ENCODE data around the gene FANCI.

The FANCI gene

DNA sequence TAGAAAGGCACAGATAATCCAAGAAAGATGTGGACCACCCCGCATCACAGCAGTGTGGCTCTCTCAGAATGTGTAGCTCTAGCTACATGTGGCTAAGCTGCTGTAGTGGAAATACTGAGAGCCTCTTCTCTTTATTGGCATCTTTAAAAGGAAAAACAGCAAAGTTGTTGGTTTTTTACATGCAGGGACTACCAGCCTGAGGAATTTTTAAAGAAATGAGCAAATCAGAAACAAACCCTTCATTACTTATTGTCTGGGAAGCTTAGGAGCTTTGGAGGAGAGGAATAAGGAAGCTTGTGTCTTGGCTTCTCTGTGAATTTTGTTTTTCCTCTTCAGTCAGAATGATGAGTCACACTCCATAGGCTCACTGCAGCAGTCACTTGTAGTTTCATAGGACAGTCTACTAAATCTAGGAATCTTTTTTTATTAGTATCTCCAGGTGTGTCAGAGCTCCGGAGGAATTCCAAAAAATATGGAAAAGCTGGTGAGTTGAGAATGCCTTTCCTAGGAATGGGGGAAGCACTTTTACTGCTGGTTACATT is 63.3 kb downstream of the FANCI start:
- no peak for DNase-seq (ENCODE audit: low read depth)

DNA sequence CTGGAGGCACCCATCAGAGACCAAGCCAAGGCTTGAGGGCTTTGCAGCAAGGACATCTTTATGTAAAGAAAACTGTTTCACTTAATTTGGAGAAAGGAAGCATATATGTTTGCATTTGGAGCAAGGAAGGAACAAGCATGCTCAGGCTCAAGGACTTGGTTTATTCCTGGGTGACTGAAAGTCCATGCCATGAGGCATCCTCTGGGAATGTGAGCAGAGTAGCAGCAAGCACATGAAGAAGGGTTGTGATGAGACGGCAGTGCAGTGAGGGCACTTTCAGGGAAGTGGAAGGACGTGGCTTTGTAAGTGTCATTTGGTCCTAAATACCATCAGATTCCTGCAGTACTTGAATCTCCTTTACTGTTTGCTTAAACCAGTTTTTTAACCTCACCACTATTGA is 64.0 kb downstream of the FANCI start:
- DNase-seq (ENCODE audit: low read depth), result no peak

DNA sequence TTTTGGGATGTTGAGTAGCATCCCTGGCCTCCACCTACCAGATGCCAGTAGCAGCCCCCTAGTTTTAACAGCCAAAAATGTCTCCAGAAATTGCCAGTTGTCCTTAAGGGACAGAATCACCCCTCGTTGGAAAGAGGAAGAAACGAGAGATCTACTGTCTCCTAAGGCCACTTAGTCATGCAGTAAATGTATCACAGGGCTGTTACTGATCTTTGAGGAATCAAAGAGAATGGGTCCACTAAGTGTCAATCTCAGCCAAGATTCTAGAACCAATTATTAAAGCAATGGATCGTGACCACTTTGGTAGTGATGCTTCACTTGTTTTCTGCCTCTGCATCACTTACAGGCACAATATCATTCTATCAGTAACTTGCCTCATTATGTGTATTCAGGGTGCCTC is 64.5 kb downstream of the FANCI start:
- DNase-seq (ENCODE audit: low read depth), result no peak

DNA sequence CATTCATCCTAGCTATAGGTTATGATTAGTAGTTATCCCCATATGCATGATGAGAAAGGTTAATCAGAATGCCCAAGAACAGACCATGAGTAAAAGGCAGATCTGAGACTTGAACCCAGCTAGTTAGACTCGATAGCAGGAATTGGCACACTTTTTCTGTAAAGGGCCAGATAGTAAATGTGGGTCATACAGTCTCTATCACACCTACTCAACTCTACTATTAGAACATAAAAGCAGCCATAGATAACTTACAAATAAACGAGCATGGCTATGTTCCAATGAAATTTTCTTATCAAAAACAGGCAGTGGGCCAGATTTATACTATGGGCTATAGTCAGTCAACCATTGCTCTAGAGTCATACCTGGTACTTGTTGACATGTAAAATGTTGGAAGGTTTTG is 66.2 kb downstream of the FANCI start:
- DNase-seq (ENCODE audit: low read depth), result no peak

DNA sequence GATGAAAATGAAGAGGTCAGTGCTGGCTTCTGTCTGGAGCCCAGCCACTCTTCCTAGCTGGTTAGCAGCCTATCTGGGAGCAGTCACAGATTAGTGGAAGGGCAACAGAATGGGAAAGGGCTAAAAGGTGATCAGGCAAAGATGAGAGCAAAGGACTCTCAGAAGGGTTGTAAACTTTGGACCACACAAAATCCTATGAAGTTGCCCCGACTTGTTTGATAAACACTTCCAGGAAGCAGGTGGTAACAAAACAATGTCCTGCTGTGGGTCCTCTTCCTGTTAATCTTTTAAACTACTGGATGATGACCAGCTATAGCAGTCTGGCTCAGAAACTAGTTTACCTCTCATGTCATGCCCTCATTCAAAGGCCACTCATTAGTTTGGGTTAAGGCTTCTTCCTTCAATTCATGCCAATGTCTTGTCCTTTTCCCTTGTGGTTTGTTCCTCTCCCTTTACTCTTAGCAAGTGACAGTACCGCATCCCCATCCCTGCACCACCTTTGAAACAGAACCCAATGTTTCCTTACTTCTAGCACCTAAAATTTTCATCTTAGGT is 71.7 kb downstream of the FANCI start:
- no peak for DNase-seq (ENCODE audit: low read depth)

DNA sequence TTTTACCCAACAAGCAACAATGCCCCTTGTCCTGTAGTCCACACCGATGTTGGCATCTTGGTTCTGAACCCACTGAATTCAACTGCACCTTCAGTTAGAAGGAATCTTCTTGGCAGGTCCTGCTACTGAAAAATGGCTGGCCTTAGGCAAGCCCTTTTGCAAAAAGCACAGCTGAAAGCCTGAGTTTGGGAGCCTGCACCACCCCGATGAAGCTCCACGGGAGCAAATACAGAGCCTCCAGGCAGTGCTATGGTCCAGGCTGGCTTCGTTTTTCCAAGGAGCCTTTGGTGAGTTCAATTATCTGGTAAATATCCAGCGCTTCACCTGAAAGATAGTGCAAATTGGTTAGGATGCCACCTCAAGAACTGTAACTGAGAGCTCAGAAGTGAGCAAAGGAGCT is 72.7 kb downstream of the FANCI start:
- DNase-seq (ENCODE audit: low read depth), result no peak

DNA sequence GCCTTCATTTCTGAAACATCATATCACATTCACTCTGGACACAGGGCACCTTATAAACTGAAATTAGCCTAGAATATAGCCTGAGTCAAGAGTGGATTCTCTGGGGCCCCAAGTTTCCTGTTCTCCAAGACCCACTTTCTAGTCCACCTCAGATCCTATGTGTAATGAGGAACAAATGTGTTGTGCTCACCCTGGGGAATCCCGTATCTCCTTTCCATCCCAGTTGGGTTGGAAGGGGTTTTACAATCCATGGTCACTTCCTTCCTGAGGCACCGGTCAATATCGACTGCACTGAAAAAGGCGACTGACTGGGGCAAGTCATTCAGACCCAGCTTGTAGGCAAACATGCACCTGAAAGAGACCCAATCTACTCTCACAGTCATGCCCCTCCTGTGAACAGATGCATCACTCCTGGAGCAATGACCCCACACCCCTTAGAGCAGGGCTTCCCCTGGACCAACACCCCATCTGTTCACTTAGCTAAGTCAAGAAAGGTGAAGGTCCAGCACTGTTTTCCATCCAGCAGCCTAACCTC is 73.5 kb downstream of the FANCI start:
- DNase-seq (ENCODE audit: low read depth), result no peak

DNA sequence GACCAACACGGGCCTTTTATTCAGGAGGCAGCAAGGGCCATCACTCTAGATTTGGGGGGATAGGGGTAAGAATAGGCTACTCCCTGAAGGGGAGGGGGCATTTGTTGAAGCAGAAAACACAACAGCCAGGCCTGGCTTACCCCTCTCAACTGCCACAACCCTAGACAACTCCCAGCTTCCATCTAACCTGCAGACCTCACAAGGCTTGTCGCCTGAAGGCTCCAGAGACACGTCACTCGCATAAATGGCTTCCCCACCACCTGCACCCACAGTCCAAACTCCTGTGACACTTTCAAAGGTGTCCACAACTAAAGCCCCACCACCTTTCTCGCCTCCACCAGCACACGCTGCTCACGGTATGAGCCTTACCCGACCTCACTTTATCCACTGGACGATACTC is 75.9 kb downstream of the FANCI start:
- DNase-seq (ENCODE audit: low read depth), result no peak

DNA sequence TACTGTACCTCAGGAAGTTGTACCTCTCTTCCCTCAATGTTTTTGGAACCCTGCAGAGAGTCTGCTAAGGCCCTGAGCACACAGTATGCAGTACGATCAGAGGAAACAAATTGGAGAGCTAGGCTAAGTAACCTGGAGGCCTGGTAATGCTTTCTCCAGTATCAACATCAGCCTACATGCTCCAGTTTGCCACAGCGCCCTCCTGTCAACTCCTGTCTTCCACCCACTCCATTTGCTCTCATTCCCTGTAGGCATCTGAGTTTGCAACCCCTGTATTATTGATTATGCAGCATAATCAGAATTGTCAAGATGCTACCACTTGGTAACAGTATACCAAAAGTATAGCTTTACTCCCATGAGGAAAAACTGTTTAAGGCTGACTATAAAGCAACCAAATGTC is 76.4 kb downstream of the FANCI start:
- no peak for DNase-seq (ENCODE audit: low read depth)

DNA sequence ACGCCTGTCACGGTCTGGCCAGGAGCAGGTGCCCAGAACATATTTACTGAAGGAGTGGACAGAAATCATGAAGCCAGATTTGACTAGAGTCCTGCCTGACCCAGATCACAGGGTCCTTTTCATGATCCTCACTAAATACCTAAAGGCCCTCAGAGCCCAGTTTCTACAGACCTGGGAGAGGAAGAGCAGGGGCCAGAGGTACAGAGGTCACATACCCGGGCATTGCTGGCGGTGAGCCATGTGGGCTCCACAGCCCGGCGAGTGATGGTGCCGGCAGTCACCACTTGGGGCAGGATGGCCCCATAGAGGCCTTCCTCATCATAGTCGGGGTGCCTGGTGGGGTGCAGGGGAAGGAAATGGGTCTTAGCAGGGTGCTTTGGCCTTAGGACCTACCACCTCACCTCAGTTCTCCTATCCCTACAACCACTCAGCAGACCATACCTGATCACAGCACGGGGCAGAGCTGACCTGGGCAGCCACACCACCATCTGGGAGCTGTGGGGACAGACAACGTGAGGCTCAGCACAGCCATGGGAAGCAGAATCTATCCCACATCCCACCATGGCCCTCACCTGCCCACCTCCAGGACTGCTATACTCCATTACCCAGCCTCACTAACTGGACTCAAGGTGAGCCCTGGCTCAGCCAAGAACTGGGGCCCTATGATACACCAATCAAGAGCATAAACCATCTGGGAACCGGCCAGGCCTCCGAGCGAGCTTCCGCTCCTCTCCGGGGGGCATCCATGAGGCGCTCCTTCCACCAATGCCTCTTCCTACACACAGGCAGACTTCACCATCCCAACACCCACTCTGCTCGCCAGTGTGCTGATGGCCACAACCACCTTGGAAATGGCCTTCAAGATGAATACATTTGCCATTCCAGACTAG is 78.0 kb downstream of the FANCI start:
- DNase-seq (ENCODE audit: low read depth), result no peak

DNA sequence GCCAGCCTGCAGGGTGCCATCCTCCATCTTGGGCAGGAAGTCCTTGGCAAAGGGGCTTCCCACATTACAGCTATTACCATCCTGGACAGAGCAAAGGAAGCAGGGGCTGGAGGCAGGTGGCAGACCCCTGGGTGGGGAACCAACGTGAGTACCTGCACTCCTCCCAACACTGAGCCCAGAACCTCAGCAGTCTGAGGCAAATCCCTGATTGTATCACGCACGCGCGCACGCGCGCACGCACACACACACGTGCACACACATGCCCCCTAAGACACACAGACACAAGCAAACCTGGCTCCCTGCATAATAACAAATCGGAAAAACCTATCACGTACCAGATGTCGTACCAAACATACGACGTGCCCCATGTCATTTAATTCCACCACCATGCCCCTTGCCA is 79.0 kb downstream of the FANCI start:
- no peak for DNase-seq (ENCODE audit: low read depth)

DNA sequence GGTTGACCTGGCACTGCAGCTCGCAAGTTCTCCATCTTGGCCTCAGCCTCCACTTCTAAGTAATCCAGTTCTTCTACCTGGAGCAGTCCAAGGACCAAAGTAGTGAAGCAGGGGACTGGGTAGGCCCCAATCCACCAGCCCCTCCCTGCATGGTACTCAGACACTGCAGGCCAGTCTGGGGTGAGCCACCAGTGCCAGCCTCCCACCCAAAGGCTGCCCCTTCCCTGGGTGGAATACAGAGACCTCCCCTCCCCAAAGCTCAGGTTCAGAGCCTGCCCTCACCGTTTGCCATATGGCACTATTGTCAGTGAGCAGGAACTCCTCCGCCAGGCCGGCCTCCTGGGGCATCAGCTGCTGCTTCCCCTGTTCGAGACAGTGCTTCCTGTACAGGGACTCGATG is 80.0 kb downstream of the FANCI start:
- no peak for DNase-seq (ENCODE audit: low read depth)

DNA sequence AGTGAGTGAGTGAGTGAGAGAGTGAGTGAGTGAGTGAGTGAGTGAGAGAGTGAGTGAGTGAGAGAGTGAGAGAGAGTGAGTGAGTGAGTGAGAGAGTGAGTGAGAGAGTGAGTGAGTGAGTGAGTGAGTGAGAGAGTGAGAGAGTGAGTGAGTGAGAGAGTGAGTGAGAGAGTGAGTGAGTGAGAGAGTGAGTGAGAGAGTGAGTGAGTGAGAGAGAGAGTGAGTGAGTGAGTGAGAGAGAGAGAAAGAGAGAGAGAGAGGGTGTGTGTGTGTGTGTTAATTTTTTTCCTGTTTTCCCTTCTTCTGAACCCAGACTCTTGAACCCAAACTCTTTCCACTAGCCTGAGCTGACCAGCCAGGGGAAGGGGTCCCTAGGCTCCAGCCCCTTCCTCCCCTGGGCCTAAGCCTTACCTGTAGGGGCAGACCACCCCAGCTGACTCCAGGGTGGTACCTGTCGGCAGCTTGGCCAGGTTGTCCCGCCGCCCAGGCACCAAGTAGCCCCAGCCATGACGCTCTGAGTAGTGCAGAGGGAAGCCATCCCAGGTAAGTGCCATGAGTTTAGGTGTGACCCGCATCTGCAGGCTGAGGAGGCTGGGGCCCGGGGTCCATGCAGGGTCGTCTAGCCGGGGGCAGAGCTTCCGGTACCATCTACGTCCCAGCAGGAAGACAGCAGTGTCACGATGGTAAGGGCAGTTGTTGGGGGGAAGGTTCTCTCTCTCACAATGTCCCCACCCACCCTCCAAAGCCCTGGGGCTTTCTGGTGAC is 81.4 kb downstream of the FANCI start:
- DNase-seq (ENCODE audit: low read depth), result no peak

DNA sequence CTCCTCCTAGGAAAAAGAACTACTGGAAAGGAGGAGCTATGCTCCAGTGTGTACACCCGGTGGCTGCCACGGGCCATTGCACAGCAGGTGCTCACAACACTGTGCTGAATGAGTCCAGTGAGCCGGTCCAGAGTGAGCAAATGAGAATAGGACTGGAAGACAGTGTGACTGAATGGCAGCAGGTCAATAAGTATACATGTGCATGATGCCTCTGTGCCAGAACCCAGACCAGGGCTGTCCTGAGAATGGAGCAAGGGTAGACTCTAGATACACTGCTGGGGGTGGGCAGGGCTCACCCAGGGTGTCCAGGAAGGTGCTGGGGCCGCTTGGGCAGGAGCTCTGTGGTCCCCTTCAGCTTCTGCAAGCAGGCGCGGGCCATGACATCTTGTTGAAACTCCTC is 82.5 kb downstream of the FANCI start:
- DNase-seq (ENCODE audit: low read depth), result no peak

DNA sequence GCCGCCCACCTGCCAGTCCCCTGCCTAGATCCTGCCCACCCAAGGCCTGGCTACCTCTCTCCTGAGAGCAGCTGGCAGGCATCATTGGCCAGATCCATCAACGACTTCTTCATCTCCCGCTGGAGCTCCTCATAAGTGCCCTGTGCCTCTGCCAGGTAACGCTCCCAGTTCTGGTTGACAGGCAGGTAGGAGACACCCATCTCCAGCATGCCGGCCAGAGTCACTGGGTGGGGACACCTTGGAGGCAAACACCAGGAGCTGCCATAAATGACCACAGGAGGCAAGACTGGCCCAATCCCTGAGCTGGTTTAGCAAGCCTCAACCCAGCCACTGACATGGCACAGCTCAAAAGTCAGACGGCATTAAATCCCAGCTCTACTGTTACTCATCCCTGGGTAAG is 83.3 kb downstream of the FANCI start:
- no peak for DNase-seq (ENCODE audit: low read depth)

DNA sequence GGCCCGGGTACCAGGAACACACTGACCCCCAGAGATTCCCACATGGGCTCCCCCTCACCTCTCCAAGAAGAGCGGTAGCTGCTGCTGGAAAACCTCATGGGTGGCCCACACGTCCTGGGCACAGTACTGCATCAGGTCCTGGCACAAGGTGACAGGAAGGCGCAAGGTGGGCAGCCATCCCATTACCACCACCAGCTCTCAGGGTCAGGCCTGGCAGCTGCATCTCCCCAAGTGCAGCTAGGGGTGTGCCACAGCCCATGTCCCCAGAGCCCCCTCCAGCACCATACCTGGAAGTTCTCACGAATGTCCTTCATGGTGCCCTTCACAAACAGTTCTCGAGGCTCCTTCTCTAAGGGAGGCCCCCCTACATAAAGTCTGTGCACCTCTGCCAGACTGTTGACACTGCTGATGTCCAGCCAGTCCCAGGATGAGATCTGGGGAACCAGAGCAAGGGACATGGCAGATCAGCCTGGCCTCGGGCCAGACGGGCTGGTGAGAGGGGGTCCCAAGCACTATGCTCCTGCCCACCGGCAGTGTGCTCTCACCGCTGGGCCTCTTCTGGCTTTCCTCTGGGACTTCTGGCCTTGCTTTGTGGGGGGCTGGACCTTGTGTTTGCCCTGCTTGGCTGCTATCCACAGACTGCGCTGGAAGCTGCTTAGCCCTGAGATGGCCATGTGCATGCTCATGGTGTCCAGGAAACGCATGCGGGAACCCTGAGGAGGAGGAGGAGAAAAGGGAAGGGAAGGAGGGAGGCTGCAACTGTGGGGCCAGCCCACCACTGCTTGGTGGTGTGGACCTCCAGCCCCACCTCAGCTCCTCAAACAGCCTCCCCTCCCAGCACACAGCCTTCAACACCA is 84.8 kb downstream of the FANCI start:
- no peak for DNase-seq (ENCODE audit: low read depth)

DNA sequence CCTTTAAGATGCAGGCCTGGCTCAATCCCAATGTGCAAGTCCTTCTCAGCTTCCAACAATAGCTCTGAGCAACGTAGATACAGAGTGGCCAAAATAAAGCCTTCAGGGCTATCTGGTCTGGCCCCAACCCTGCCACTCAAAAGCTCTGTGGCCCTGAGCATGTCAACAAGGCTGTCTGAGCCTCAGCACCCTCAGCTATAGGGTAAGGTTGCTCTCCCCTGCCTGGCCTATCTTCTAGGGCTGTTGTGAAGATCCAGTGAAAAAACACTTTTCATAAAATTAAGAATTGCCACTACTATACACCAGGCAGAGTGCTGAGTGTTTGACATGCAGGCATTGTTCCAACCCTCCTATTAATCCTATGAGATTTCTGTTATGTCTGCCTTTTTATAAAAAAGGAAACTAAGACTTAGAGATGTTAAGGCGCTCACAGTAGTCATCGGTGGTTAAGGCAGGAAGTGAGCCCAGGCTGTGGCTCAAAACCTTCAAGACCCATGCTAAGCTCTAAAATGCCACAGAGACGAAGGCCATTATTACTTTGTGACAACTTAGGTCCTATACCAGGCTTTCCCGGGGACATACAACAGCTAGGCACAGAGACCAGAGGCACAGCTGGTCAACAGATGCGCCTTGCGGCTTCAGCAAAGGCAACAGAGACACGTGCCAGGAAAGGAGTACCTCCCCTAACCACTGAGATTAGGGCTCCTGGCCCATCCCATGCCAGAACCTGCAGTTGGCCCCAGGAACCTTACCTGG is 85.7 kb downstream of the FANCI start:
- DNase-seq (ENCODE audit: low read depth), result no peak

DNA sequence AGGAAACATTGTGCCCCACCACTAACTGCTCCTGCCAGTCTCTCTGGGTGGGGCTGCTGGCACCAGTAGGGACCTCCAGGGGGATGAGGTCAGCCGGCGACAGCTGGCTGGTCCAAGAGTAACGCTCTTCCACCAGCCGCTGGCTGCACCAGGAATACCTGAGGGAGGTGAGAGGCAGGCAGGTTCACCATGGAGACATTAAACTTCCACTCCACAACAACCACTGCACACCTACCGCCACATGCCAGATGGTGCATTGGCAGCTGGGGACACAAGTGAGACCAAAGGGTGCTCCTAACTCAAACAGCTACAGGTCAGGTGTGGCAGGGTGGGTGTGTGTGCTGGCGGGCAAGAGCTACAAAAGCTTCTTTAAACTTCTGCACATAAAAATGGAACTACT is 86.3 kb downstream of the FANCI start:
- DNase-seq (ENCODE audit: low read depth), result no peak

DNA sequence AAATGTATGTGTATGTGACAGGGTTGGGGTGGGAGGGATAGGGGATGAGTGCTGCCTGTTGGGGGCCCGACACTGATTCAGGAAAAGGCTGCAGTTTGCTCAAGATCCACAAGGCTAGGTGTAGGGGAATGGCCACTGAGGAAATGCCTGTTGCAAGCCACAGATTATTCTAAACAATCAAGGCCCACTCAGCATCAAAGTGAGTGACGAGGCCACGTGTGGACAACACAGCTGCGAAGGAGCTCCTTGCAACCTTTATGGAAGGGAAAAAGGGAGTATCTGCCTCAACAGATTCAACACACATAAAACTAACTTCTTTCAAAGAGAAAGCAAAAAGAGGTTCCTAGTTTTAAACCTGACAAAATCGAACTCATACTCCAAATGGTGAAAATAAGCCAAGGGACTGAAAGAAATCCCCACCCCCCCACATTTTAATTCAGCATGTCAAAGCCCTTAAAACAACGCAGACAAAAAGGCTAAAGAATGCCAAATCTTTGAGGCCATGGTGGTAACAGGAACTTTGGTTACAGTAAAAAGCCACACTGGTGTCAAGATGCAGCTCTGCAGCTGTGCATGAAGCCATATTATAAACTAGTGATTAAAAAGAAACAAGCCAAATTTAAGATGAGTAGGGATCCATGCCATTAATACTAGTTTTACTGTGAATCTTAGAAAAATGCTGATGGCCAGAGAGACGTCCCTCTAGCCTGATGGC is 87.3 kb downstream of the FANCI start:
- no peak for DNase-seq (ENCODE audit: low read depth)

DNA sequence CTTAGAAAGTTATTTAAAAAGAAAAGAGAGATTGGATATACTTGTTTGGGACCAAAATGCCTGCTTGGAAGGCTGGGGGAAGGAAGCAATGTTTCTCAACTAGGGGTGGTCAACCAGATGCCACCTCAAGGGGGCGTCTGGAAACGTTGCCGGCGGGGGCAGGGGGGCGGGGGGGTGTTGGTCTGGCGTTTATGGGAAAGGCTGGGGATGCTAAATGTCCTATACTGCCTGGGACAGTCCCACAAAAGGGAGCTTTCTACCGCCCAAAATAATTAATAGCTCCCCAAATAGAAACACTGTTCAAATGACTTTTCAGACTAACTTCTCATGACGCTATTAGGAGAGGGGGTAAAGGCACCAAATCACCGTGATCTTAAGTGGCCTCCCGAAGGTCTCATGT is 88.7 kb downstream of the FANCI start:
- no peak for DNase-seq (ENCODE audit: low read depth)

Measured in stimulated activated CD8-positive, alpha-beta memory T cell treated with anti-CD3 and anti-CD28 coated beads, Interleukin-7, amount 100 ng/mL, for 24 hours (primary cell).